Retinal pigment epithelial cell (primary cell): ENCODE data around the gene PARVA.

Experiments used
- DNase-seq: peaks from one replicate; pipeline ENCODE4 v3.0.0-alpha.2; 2010; ENCODE audit warnings: low read depth
- H3K4me3 ChIP-seq: 2 replicates; pipeline ENCODE4 v1.5.1; 2011; ENCODE audit warnings: mild to moderate bottlenecking, low read length, control low read depth, moderate library complexity
- CTCF ChIP-seq: conservative IDR thresholded peaks from 2 replicates; pipeline ENCODE4 v1.5.1; 2011; ENCODE audit warnings: low read depth, low read length, control low read depth, inconsistent platforms

PARVA gene

GRCh38 chr11:12543596-12544415 is 166.4 kb downstream of the PARVA start:
- no peak for TF ChIP-seq CTCF
- no peak overlapping the region for H3K4me3 ChIP-seq
- no peak for DNase-seq

GRCh38 chr11:12544986-12545775 is 167.8 kb downstream of the PARVA start:
- H3K4me3 ChIP-seq: no peak overlapping the region
- no peak for DNase-seq
- no peak for TF ChIP-seq CTCF

GRCh38 chr11:12546122-12546521 is 168.8 kb downstream of the PARVA start:
- no peak for TF ChIP-seq CTCF
- no peak for DNase-seq

GRCh38 chr11:12546660-12547059 is 169.3 kb downstream of the PARVA start:
- no peak for DNase-seq
- no peak overlapping the region for H3K4me3 ChIP-seq
- no peak for TF ChIP-seq CTCF

More at GRCh38 chr11:12546122-12546521, 168.8 kb downstream of the PARVA start:
- H3K4me3 ChIP-seq: no peak overlapping the region

GRCh38 chr11:12547953-12548650 is 170.7 kb downstream of the PARVA start:
- TF ChIP-seq CTCF: no peak
- no peak overlapping the region for H3K4me3 ChIP-seq
- DNase-seq: no peak

- H3K4me3 ChIP-seq: no peak overlapping the region
- no peak for DNase-seq
- no peak for TF ChIP-seq CTCF
These were observed 175.3 kb downstream of the PARVA start for GRCh38 chr11:12552692-12553091.
